Gastroesophageal sphincter (tissue), 4 donors: ENCODE measurements around the gene HEBP1. TPM values are rescaled to one million over a fixed set of nuclear protein-coding genes. Genes with fewer than 3 reads are reported as not detected.

ENCODE experiments used
- ATAC-seq: fragments of 150-250 bp; one replicate; pipeline ENCODE4 v1.9.1; 2016; ENCODE audit warnings: mild to moderate bottlenecking, moderate library complexity
- H3K27ac ChIP-seq, 4 donors: fragments of 200-600 bp; sonication (generic) in 3 of 4; 1 replicate in 3 of 4; 2 replicates in 1 of 4; pipeline ENCODE4 v1.5.1; 2016 to 2019
- H3K27me3 ChIP-seq: fragments of 200-600 bp; sonication (generic); one replicate; pipeline ENCODE4 v1.5.1; 2019
- H3K36me3 ChIP-seq, 2 donors: fragments of 200-600 bp; sonication (generic); one replicate each; pipeline ENCODE4 v1.5.1; 2019; ENCODE audit warnings: control low read depth in 1 of 2
- H3K4me1 ChIP-seq, 3 donors: fragments of 200-600 bp; sonication (generic); 1 replicate in 2 of 3; 2 replicates in 1 of 3; pipeline ENCODE4 v1.5.1; 2016 to 2019; ENCODE audit warnings: control low read depth in 2 of 3
- H3K4me3 ChIP-seq, 2 donors: fragments of 200-600 bp; sonication (generic); one replicate each; pipeline ENCODE4 v1.5.1; 2019; ENCODE audit warnings: mild to moderate bottlenecking in 1 of 2, moderate library complexity in 1 of 2
- H3K9me3 ChIP-seq, 3 donors: fragments of 200-600 bp; sonication (generic); one replicate each; pipeline ENCODE4 v1.5.1; 2017 to 2019; ENCODE audit warnings: control low read depth in 2 of 3
- CTCF ChIP-seq, 4 experiments: fragments of 200-600 bp in 2 of 4; fragments of 450-650 bp in 2 of 4; sonication (generic) in 1 of 4; IDR thresholded peaks; one replicate each; pipeline ENCODE4 v1.5.1; 2017 to 2019; ENCODE audit warnings: antibody characterized with exemption in 4 of 4, mild to moderate bottlenecking in 2 of 4, moderate library complexity in 2 of 4
- EP300 ChIP-seq: sonication (generic); formaldehyde crosslinking; IDR thresholded peaks from one replicate; pipeline ENCODE4 v1.6.1; 2017; ENCODE audit warnings: antibody characterized with exemption, mild to moderate bottlenecking
- POLR2A ChIP-seq, 2 donors: fragments of 450-650 bp; IDR thresholded peaks; one replicate each; pipeline ENCODE4 v1.6.1; 2017; ENCODE audit warnings: antibody characterized with exemption in 2 of 2, mild to moderate bottlenecking in 2 of 2, moderate library complexity in 1 of 2
- POLR2AphosphoS5 ChIP-seq: sonication (generic); formaldehyde crosslinking; IDR thresholded peaks from one replicate; pipeline ENCODE4 v1.6.1; 2017; ENCODE audit warnings: antibody characterized with exemption
- WGBS, 2 donors: methylation state at CpG; one replicate each; pipeline ENCODE4 v1.1.5; 2018; ENCODE audit warnings: low coverage in 1 of 2; 5-methylcytosine and 5-hydroxymethylcytosine counted together
- total RNA-seq, 4 donors: library from RNA; depleted of rRNA; stranded (reverse); fragments of >200 nt; gene quantifications; one replicate each; pipeline ENCODE4 v1.1.0, GENCODE V29; 2016

The HEBP1 gene
- total RNA-seq, 4 donors from 2014 or later: 33.8 to 47.5 (median 41.9) TPM

GRCh38 chr12:12999271-12999958, 650 bp downstream of the HEBP1 start:
- Histone ChIP-seq H3K36me3 (no peaks in the 10 kb centered on the region), H3K9me3 (no peaks in the 10 kb centered on the region), H3K4me1 (peaks cover 0 to 45% (median 9%) of the 10 kb centered on the region in 3 donors), H3K27ac (peak overlapping the region; percentile 18 to 98 (median 94)), H3K4me3 (peak overlapping the region; percentile 62 to 85), H3K27me3 (no peaks in the 10 kb centered on the region)
- WGBS, 2 donors: 34% methylated on average over 15 to 19 of the region's 22 CpGs
- TF ChIP-seq CTCF (IDR thresholded peaks at IDR 0.05) (no peak), EP300 (no peak)
- peak; percentile 8 for ATAC-seq

GRCh38 chr12:12998248-12998647, 1.8 kb downstream of the HEBP1 start:
- 86 to 100% methylated on average over 2 to 4 of the region's 4 CpGs for WGBS, 2 donors
- Histone ChIP-seq H3K36me3 (no peaks in the 10 kb centered on the region), H3K4me3 (no peak overlapping the region), H3K27me3 (no peaks in the 10 kb centered on the region), H3K9me3 (no peaks in the 10 kb centered on the region), H3K27ac (no peak overlapping the region), H3K4me1 (peaks cover 0 to 51% (median 9%) of the 10 kb centered on the region in 3 donors)
- no peak for ATAC-seq
- TF ChIP-seq POLR2A (IDR thresholded peaks at IDR 0.05) (no peak), EP300 (no peak), CTCF (IDR thresholded peaks at IDR 0.05) (no peak), POLR2AphosphoS5 (no peak)

GRCh38 chr12:12997734-12998133, 2.3 kb downstream of the HEBP1 start:
- Histone ChIP-seq H3K4me3 (no peak overlapping the region), H3K36me3 (no peaks in the 10 kb centered on the region), H3K27me3 (no peaks in the 10 kb centered on the region), H3K9me3 (no peaks in the 10 kb centered on the region), H3K4me1 (peaks cover 0 to 56% (median 9%) of the 10 kb centered on the region in 3 donors), H3K27ac (no peak overlapping the region)
- WGBS, 2 donors: 40 to 86% methylated on average over 1 to 2 of the region's 2 CpGs
- TF ChIP-seq POLR2AphosphoS5 (no peak), CTCF (IDR thresholded peaks at IDR 0.05) (no peak), EP300 (no peak), POLR2A (IDR thresholded peaks at IDR 0.05) (no peak)
- no peak for ATAC-seq

- no peaks in the 10 kb centered on the region for H3K27me3 ChIP-seq
- TF ChIP-seq POLR2A (IDR thresholded peaks at IDR 0.05): no peak
- no peak for TF ChIP-seq CTCF (IDR thresholded peaks at IDR 0.05)
- no peak for TF ChIP-seq POLR2AphosphoS5
- TF ChIP-seq EP300: no peak
- peaks cover 0 to 56% (median 7%) of the 10 kb centered on the region in 3 donors for H3K4me1 ChIP-seq
- ATAC-seq: no peak
- H3K27ac ChIP-seq: no peak overlapping the region
- H3K36me3 ChIP-seq: no peaks in the 10 kb centered on the region
- WGBS, 2 donors: 58 to 80% methylated on average over 1 to 3 of the region's 3 CpGs
- H3K9me3 ChIP-seq: no peaks in the 10 kb centered on the region
- no peak overlapping the region for H3K4me3 ChIP-seq
Measured at GRCh38 chr12:12997156-12997555, 2.9 kb downstream of the HEBP1 start.

- 48 to 92% methylated on average over 3 of the region's 3 CpGs for WGBS, 2 donors
- no peak overlapping the region for H3K4me3 ChIP-seq
- H3K4me1 ChIP-seq: peaks cover 0 to 57% (median 8%) of the 10 kb centered on the region in 3 donors
- no peak overlapping the region for H3K27ac ChIP-seq
- ATAC-seq: no peak
- H3K36me3 ChIP-seq: no peaks in the 10 kb centered on the region
- no peaks in the 10 kb centered on the region for H3K9me3 ChIP-seq
- no peaks in the 10 kb centered on the region for H3K27me3 ChIP-seq
- TF ChIP-seq POLR2AphosphoS5 (no peak), EP300 (no peak), CTCF (IDR thresholded peaks at IDR 0.05) (no peak), POLR2A (IDR thresholded peaks at IDR 0.05) (no peak)
Measured at GRCh38 chr12:12996209-12996608, 3.9 kb downstream of the HEBP1 start.
